GM12872 (cell line): ENCODE measurements around the gene SLX9.

Experiments
- TF ChIP-seq, protein P1 (sequence below): IDR thresholded peaks from 3 replicates; pipeline ENCODE4 v1.5.1; 2011; ENCODE audit warnings: low read depth, mild to moderate bottlenecking, low read length, moderate library complexity; ENCODE audit not compliant: insufficient read depth

Gene SLX9

DNA sequence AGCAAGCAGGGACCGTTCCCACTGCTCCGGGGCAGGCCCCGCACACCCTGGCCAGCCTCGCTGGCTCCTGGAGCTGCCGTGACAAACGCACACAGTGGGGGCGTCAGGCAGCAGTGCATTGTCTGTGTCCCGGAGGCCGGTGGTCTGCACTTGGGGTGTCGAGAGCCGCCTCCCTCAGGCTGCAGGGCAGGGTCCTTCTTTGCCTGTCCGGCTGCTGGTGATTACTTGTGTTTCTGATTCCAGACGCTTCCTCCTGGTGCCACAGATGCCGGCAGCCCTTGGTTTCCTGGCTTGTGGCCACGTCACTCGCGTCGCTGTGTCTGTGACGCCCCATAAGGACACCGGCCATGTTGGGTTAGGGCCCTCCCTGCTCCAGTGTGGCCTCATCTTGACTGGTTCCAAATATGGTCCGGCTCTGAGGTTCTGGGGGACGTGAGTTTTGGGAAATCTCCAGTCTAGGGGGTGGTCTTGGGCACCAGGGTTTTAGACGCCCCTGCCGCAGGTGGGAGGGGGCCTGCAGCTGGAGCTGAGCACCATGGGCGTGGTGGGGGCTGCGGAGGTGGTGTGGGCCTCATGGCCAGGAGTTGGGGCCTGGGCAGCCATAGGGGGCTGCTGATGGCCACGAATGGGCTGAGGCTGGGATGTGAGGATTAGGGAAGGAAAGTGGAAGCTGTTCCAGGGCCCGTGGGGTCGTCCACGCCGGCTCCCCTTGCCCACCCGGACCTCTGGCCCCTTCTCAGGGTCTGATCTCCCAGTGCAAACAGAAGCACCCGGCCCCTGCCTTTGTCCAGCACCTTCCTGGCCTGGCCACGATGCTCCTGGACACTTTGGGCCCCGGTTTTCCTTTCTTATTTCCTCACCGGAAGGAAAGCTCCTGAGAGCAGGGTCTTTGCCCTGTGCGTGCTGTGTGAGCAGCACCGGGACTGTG lies 41.0 kb downstream of the SLX9 start:
- TF ChIP-seq, protein P1, sequence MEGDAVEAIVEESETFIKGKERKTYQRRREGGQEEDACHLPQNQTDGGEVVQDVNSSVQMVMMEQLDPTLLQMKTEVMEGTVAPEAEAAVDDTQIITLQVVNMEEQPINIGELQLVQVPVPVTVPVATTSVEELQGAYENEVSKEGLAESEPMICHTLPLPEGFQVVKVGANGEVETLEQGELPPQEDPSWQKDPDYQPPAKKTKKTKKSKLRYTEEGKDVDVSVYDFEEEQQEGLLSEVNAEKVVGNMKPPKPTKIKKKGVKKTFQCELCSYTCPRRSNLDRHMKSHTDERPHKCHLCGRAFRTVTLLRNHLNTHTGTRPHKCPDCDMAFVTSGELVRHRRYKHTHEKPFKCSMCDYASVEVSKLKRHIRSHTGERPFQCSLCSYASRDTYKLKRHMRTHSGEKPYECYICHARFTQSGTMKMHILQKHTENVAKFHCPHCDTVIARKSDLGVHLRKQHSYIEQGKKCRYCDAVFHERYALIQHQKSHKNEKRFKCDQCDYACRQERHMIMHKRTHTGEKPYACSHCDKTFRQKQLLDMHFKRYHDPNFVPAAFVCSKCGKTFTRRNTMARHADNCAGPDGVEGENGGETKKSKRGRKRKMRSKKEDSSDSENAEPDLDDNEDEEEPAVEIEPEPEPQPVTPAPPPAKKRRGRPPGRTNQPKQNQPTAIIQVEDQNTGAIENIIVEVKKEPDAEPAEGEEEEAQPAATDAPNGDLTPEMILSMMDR: no peak

DNA sequence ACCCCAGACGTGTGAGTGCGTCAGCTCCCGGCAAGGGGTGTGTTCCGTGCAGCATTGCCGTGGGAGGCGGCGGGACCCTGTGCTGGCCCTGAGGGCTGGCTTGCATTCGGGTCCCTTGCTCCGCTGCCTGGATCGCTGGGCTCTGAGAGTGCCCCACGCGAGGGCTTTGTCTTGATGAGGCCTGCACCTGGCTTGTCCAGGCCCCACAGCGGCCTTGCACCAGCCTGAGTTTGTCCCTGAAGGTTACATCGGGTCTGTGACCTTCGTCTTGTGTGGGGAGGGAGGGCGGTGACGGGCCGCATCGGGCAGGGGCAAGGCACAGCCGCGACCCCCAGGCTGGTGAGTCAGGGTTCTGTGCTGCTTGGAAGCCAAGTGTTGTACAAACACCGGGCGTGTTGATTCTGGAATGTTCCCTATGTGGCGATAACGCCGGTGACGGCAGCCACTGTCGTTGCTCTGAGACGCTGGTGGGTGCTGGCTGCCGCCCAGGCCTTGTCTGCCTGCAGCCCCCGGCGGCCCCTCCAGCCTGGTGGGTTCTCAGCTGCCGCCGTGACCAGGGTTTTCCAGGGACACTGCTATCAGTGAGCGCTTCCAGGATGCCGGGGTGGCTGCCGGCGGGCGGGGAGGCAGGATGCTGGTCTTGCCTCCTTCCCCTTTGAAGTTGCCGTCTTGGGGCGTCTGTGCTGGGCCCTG lies 42.9 kb downstream of the SLX9 start:
- TF ChIP-seq, protein P1: no peak

DNA sequence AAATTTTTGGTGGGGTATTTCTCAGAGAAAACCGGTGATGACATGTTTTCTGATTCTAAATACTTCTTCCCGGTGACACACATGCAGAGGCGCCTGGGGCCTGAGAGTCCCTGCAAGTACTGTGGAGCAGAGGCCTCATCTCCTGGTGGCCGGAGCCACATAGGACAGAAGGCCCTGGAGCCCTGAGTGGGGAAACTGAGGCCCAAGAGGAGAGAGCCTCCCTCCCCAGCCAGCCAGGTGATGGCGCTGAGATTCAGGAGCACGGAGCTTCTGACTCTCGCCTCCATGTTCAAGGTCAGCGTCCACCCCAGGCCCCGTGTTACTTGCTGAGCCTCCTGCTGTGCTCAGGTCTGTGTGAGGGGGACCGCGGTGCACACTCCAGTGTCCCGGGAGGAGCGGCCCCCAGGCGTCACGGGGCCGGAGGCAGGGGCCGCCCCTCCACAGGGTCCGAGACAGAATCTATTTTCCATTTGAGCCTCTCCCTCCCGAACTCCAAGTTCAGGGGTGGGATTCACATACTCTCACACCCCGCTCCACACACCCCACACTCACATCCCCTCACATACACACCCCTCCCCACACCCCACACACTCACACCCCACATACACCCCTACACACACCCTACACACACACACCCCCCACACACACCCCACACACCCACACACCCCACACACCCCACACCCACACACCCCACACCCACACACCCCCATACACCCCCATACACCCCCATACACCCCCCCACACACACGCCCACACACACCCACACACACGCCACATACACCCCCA lies 43.8 kb downstream of the SLX9 start:
- TF ChIP-seq, protein P1: no peak

DNA sequence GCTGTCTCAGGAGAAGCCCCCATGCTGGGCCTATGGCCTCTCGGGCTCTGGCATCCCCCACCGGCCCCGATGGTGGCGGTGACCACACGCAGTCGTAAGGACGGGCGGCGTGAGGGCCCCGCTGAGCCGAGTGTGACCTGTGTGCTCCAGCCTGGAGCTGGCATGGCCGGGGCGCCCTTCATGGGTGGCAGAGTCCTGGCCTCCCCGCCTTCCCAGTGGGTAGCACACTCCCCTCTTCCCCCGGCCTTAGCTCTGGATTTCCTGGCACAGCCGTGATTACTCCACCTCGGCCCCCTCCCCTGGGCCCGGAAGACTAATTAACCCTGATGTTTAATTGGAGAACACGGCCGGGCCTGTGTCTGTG lies 44.6 kb downstream of the SLX9 start:
- TF ChIP-seq, protein P1: no peak

DNA sequence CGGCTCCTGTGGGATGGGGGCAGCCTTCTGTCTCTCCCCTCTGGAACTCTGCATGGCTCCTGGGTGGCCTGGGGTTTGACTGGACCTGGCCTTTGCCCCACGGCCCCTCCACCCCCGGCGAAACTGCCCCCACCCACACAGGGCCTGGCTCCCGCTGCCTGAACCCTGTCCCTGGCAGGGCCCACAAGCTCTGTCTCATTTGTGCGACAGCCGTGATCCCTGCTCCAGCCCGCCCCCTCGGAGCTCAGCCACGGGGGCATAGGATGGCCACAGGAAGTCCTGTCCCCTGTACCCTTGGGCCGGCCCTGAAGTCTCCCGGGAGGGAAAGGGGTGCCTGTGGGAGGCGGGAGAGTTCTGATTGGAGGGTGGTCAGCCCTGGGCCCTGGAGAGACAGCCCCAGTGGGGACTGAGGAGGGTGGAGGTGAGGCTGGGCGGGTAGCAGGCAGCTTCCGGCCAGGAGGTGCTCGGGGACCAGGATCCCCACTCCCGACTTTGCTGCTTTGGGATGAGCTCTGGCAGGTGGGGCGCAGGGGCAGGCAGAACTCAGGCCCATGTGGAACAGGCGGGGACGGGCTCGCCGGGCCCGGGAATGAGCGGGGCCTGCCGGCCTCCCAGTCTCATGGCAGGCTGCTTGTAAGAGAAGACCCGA lies 45.1 kb downstream of the SLX9 start:
- TF ChIP-seq, protein P1: no peak

DNA sequence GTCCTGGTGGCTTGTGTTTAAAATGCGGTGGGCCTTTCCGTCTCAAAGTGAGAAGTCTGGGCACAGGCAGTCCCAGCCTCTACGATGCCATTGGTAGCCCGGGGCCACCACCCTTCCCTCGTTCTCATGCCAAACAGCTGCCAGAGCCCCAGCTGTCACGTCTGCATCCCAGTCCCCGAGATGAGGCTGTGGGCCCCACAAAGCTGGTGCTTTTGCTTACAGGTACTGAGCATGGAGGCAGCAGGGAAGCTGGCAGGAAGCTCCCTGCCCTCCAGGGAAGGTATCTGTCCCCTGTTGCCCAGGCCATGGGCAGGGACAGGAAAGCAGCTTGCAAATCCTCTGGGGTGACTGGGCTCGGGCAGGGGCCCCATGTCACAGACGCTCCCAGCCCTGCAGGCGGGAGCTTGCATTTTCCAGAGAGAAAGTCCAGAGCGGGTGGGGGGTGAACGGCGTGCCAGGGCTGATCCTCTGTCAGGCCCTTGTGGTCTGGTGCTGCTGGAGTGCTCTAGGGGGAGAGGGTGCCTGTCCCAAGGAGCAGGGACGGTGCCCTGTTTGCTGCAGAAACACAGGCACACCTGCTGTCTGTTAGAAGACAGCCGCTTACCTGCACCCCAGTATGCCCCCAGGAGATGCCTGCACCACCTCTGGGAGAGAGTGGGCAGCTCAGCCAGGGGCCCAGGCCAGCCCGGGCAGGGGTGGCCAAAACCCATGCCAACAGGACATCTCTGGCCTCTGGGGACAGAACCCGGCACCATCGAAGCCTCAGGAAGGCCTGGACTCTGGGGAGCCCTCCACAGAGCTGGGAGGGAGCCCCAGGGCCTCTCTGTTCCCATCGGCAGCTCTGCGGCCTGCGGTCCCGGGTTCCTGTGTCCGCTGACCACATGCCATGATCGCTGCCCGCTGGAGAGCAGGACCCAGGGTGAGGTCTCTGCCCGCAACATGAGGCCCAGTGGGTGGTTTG lies 45.9 kb downstream of the SLX9 start:
- TF ChIP-seq, protein P1: no peak
